Esophagus muscularis mucosa (tissue), 4 donors: ENCODE measurements around the gene DDI2.

Source experiments
- CTCF ChIP-seq, 3 experiments: fragments of 200-600 bp in 2 of 3; fragments of 450-650 bp in 1 of 3; sonication (generic) in 2 of 3; IDR thresholded peaks; one replicate each; pipeline ENCODE4 v1.5.1; 2017 to 2019; ENCODE audit warnings: antibody characterized with exemption in 3 of 3, mild to moderate bottlenecking in 2 of 3, moderate library complexity in 1 of 3
- EP300 ChIP-seq: sonication (generic); formaldehyde crosslinking; IDR thresholded peaks from one replicate; pipeline ENCODE4 v1.6.1; 2017; ENCODE audit warnings: antibody characterized with exemption
- POLR2A ChIP-seq: fragments of 450-650 bp; IDR thresholded peaks from one replicate; pipeline ENCODE4 v1.6.1; 2017; ENCODE audit warnings: antibody characterized with exemption, moderate library complexity, mild to moderate bottlenecking, low read depth
- POLR2AphosphoS5 ChIP-seq, 2 donors: sonication (generic); formaldehyde crosslinking; IDR thresholded peaks; one replicate each; pipeline ENCODE4 v1.6.1; 2017; ENCODE audit warnings: antibody characterized with exemption in 2 of 2

- no peak for TF ChIP-seq CTCF (IDR thresholded peaks at IDR 0.05)
- no peak for TF ChIP-seq POLR2A
- no peak for TF ChIP-seq EP300
- TF ChIP-seq POLR2AphosphoS5 (IDR thresholded peaks at IDR 0.05), result no peak
Measured at GRCh38 chr1:15640667-15641066, 23.4 kb downstream of the DDI2 start.
